ENCODE data around the gene PTPMT1. TPM values are rescaled to one million over a fixed set of nuclear protein-coding genes. Genes with fewer than 3 reads are reported as not detected.
A peak's percentile ranks its signal among the peaks of the same experiment; 100 is the strongest.

The PTPMT1 gene
- polyA plus RNA-seq (2012; ENCODE audit: insufficient read depth, insufficient read length, low read depth) = 41.0 TPM

GRCh38 chr11:47565340-47566148 is at the start of gene PTPMT1:
PTPMT1 (plus strand) TSS chr11:47565599; CDS start chr11:47565623, 24 bp downstream.
- Histone ChIP-seq H3K9me3 (no peaks in the 10 kb centered on the region), H3K36me3 (no peaks in the 10 kb centered on the region), H3K4me3 (ENCODE audit: low read depth, low read length) (peak within 1 kb of the TSS; percentile 73), H3K4me1 (no peaks in the 10 kb centered on the region), H3K27me3 (no peaks in the 10 kb centered on the region)
- DNase-seq = peak; percentile 71
- no peak for TF ChIP-seq CTCF (IDR thresholded peaks at IDR 0.05; ENCODE audit: low read depth, low read length)

DNA sequence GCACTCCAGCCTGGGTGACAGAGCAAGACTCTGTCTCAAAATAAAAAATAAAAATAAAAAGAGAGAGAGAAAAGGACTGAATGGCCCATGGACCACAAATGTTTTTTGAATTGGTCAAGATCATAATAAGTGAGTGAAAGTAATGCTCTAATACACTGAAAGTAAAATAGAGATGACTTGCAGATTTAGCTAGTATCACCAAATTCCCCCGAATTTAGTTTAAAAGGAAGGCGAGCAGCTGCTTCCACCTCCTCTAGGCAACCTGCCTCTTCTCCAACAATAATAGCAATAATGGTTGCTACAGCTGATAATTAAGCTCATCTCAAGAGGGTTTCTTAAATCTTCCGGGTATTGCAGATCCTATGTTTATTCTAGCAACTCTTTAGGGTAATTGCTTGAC is 49.2 kb upstream of the PTPMT1 start:
- no peak for TF ChIP-seq CTCF (IDR thresholded peaks at IDR 0.05; ENCODE audit: low read depth, low read length)
- Histone ChIP-seq H3K4me3 (ENCODE audit: low read depth, low read length) (no peak overlapping the region), H3K9me3 (no peaks in the 10 kb centered on the region), H3K27me3 (no peaks in the 10 kb centered on the region), H3K4me1 (no peaks in the 10 kb centered on the region), H3K36me3 (no peaks in the 10 kb centered on the region)
- DNase-seq = no peak

GRCh38 chr11:47516984-47517853 is 48.2 kb upstream of the PTPMT1 start:
- Histone ChIP-seq H3K27me3 (no peaks in the 10 kb centered on the region), H3K4me1 (no peaks in the 10 kb centered on the region), H3K36me3 (no peaks in the 10 kb centered on the region), H3K4me3 (ENCODE audit: low read depth, low read length) (no peak overlapping the region), H3K9me3 (no peaks in the 10 kb centered on the region)
- no peak for TF ChIP-seq CTCF (IDR thresholded peaks at IDR 0.05; ENCODE audit: low read depth, low read length)
- no peak for DNase-seq

DNA sequence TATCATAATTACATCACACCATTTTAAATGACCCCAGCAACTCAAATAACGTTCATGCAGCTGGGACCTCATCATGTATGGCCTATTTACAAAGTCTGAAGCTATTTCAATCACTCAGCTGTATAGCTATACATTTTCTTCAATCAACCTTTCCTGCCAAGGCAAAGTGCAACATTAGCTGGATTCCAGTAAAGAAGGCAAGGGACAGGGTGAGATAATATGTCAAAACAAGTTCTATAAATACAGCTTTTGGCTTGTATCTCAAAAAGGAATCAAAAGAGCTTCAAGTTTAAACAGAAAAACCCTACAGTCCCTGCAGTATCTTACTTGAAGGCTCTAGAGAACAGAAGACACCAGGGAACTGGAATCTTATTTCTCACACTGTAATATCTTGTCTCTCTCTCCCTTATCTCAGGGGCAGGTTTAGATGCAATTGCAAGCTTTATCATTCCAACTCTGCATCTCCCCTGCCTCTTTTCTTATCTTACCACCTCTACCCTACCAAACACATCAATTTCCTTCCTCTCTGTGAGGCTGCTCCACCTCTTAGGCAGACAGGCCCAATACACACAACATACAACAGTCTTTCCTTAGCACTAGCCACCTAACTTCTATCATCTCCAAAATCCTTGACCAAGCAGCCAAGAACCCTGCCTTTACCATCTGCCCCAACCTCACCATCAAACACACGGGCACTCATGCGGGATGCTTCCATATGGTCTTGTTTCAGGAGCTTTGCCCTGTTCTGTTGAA is 47.0 kb upstream of the PTPMT1 start:
- no peaks in the 10 kb centered on the region for H3K27me3 ChIP-seq
- DNase-seq = no peak
- H3K4me3 ChIP-seq (ENCODE audit: low read depth, low read length) = no peak overlapping the region
- no peaks in the 10 kb centered on the region for H3K36me3 ChIP-seq
- H3K9me3 ChIP-seq = no peaks in the 10 kb centered on the region
- no peaks in the 10 kb centered on the region for H3K4me1 ChIP-seq
- no peak for TF ChIP-seq CTCF (IDR thresholded peaks at IDR 0.05; ENCODE audit: low read depth, low read length)

DNA sequence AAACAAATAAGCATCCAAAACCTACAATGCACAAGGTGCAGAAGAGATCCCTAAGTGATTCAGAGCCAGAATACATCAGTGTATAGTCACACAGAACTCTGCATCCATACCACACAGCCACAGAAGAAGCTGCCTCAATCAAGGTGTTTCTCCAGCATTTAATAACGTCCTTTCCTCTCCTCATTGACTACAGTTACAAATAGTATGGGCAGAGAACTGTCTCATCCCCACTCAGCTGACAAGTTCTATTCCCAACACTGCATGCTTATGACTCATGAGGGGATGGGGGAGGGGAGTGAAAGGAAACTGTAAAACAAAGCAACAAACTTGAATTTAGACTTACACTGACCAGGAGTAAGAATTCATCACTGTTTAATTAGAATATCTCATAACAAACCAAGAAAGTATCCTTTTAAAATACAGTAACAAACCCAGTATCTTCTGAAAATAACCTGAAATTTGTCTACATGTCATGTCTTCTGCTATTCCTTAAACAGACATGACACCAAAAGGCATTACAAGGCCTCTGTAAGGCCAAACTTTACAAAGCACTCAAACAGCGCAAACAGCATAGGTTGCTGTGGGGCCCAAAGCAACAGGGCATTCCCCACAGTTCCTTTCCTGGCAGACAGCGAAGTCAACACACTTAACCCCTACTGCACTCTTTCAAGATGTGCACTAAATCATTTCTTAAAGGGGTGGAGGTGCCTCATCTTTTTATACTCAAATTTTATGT is 41.7 kb upstream of the PTPMT1 start:
- TF ChIP-seq CTCF (IDR thresholded peaks at IDR 0.05; ENCODE audit: low read depth, low read length) = no peak
- H3K27me3 ChIP-seq = no peaks in the 10 kb centered on the region
- no peaks in the 10 kb centered on the region; the same call in 1 of the 2 replicates for H3K4me1 ChIP-seq
- DNase-seq = no peak
- H3K4me3 ChIP-seq (ENCODE audit: low read depth, low read length) = no peak overlapping the region
- no peaks in the 10 kb centered on the region for H3K9me3 ChIP-seq
- no peaks in the 10 kb centered on the region for H3K36me3 ChIP-seq
